GF-D8 (cell line): Measurements from ENCODE around the gene EEF1AKMT3.

Source experiments
- DNase-seq: peaks from one replicate; lab custom pipeline; 2025; lab: John Stamatoyannopoulos, UW

EEF1AKMT3 gene

DNA sequence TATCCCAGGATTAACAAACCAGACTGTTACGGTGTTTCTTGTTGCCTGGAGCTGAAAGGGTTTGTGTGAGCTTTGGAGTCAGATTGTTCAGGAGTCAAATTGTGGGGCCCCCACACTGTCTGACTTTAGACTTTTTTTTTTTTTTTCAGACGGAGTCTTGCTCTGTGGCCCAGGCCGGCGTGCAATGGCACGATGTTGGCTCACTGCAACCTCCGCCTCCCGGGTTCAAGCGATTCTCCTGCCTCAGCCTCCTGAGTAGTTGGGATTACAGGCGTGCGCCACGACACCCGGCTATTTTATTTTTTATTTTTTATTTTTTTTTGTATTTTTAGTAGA, 11.0 kb downstream of the EEF1AKMT3 start:
- DNase-seq: no peak

GRCh38 chr12:57783861-57784260, 11.4 kb downstream of the EEF1AKMT3 start:
- DNase-seq: no peak

- DNase-seq: no peak
Observed at GRCh38 chr12:57793920-57794319, 21.5 kb downstream of the EEF1AKMT3 start.

DNA sequence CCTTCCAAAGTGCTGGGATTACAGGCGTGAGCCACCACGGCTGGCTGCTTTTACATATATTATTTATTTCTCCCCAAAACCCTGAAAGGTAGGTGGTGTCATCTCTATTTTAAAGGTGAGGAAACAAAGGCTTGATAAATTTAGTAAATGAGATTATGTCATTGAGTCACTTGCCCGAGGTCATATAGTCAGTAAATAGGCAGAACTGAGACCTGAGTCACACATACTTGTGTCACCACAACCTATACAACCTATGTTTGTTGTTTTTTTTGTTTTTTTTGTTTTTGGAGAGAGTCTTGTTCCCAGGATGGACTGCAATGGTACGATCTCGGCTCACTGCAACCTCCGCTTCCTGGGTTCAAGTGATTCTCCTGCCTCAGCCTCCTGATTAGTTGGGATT, 22.9 kb downstream of the EEF1AKMT3 start:
- no peak for DNase-seq

GRCh38 chr12:57796996-57797395, 24.6 kb downstream of the EEF1AKMT3 start:
- no peak for DNase-seq

DNA sequence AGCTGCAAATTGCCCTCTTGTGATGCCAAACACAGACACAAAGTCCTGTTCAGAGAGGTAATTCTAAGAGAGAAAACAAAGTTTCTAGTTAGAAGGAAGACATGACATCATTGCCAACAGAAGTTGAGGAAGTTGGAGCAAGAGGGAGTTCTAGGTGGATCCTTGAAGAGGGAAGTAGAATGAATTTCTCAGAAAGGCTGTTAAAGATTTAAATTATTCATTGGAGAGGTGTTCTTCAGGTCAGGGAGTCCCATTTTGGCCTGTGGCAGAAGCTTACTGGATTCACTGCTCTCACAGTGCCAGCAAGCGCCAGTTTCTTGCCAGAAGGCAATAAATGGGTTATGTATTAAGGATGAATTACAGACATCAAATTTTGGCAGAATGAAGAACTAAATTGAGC, 25.5 kb downstream of the EEF1AKMT3 start:
- peak; percentile 56 for DNase-seq

GRCh38 chr12:57800965-57801364, 28.6 kb downstream of the EEF1AKMT3 start:
- DNase-seq: no peak

GRCh38 chr12:57802607-57803006, 30.2 kb downstream of the EEF1AKMT3 start:
- no peak for DNase-seq

- no peak for DNase-seq
Observed at GRCh38 chr12:57803319-57803893, 31.0 kb downstream of the EEF1AKMT3 start.

DNA sequence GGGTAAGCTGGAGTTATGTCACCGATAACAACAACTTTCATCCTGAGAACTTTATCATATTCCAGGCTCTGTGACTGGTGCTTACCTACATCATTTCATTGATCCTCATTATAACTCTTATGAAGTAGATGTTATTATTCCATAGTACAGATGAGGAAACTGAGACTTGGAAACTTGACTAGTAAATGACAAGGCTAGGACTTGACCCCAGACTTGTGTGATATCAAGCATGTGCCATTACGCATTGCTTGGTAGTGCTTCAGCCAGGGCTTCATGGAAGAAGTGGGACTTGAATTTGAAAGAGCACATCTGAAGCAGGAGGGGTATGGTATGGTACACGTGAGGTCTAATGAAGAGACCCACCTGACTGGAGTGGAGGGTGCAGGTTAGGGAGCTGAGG, 34.3 kb downstream of the EEF1AKMT3 start:
- DNase-seq: no peak

GRCh38 chr12:57807285-57807684, 34.9 kb downstream of the EEF1AKMT3 start:
- no peak for DNase-seq

- DNase-seq: no peak
Observed at GRCh38 chr12:57808351-57808750, 35.9 kb downstream of the EEF1AKMT3 start.

DNA sequence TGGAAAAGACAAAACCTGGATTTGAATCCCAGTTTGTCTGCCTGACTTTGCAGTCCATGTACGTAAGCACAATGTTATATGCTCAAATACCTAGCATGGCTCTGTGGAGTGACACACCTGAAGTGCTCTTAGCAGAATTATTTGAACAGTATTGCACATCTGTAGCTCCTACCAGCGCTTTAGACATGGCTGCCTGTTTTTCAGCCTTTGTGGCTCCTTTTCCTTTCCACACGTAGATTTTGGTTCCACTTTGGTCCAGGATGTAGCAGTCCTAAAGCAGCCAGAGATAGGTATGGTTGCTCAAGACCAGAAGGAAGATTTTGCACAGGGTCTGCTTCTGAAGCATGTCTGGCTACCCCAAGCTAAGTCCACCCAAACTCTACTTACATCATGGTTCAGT, 37.0 kb downstream of the EEF1AKMT3 start:
- DNase-seq: no peak

GRCh38 chr12:57810450-57810849, 38.0 kb downstream of the EEF1AKMT3 start:
- DNase-seq: no peak

DNA sequence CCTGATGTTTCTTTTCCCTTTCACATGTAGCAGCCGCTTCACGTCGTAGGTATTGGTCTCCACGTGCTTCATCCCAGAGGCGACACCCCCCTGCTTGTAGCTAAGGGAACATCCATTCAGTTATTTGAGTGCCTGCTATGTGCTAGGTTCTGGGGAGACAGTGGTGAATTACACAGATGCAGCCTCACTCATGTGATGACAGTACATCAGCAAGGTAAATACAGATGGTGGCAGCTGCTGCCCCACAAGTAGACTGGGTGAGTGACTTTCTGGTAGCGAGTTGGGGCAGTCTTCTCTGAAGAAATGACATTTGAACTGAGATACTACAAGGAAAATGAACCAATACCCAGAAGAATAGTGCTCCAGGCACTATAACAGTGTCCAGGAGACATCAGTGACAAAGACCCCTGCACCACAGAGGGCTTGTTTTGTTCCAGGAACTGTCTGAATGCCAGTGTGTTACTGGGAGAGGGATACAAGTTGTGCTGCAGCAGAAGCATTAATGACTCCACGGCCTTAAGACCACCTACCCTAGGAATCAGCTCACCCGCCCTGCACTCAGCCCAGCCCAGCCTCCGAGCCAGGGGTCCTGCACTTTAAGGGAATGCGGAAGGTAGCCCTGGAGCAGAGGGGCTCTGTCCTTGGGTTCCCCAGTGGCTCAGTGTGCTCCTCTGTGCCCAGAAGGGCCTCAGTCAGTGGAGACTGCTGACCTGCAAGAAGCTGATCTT, 38.8 kb downstream of the EEF1AKMT3 start:
- DNase-seq: no peak

DNA sequence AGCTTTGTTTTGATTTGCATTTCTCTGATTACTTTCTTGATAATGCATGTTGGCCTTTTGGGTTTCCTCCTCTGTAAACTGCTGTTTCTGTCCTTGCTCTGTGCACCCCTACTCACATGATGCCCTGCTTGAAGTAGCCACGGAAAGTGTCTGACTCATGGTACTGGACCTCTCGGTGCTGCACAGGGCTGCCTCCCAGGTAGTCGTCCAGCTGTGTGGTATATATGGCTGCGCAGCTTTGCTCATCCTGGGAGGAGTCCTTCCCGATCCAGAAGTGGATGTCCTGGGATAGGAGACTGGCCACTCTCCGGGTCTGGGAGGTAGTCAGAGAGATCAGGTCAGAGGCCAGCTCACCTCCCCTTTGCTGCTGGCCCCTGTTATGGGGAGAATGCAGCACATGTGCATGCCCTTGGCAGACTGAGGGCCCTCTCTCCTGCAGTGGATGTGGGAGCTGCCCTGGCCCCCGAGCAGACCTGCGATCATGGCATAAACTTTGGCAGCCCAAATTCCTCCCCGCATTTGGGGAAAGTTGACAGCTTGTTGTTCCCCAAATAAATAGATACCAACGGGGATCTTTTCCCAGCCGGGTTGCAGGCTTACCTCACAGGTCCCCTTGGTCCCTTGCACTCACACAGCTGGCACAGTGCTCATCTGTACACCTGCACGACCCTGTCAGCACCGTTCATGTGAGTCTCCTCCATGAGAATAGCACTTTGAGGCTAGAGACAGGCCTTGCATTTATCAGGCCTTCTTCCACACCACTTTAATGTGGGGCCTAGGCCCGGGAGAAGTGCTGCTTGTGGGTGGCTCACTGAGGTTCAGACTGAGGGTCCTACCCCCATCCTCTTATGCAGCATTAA, 40.9 kb downstream of the EEF1AKMT3 start:
- DNase-seq: no peak

DNA sequence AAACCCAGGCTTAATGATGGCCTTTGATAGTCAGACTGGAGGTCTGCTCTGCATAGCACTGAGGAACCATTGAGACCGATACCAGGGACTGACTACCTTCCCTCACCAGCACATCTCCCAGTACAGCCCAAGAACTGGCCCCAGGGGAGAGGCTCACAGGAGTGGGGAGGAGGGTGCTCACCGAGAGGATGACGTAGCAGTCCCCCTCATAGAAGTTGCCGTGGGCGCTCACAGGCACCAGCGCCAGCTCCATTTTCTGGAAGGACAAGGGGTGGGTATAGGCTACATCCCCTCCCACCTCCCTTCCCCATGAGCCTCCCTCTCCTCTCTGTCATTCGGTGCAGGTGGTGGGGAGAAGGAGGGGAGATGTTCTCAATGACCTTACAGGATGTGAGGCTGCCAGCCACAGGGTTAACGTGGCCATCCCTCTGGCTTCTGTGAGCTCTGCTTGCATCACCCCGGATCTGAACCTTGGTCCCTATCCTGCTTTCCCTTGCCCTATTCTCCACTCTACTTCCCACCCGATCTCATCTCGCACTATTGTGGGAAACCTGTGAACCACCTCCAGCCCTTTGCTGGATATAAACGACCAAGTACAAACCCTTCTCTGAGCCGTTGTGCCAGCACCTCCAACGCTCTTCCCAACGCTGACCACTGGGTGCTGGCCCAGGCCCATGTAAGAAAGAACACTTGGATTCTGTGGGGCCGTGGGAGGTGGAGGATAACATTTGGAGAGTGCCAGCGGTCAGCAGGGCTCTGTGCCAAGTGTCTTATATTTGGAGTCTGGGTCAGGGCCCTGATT, 41.8 kb downstream of the EEF1AKMT3 start:
- no peak for DNase-seq

- no peak for DNase-seq
Observed at GRCh38 chr12:57815177-57816000, 43.0 kb downstream of the EEF1AKMT3 start.

GRCh38 chr12:57816001-57816854, 43.8 kb downstream of the EEF1AKMT3 start:
- no peak for DNase-seq

DNA sequence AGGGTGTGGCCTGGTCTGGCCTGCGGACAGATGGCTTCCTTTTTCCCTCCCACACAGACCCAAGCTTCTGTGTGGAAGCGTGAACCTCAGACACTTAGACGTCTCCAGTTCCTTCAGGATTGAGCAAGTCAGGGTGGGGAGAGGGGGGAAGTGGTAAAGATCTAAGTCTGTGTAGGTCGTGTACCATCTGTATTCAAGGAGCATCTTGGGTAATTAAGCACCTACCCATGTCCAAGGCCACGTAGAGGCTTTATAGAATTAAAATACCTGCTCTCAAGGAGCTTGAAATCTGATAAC, 44.4 kb downstream of the EEF1AKMT3 start:
- DNase-seq: peak; percentile 90
